OCI-LY1 (cell line): ENCODE measurements around the gene SFT2D2.

Source experiments
- H2AFZ ChIP-seq: fragments of 200-600 bp; sonication (generic), shearing (Covaris generic); 2 replicates; pipeline ENCODE4 v1.6.0; 2014; ENCODE audit warnings: antibody characterized with exemption, mild to moderate bottlenecking, low read length
- H3F3A ChIP-seq: fragments of 200-600 bp; sonication (generic), shearing (Covaris generic); 2 replicates; pipeline ENCODE4 v1.6.0; 2014; ENCODE audit warnings: mild to moderate bottlenecking, antibody characterized with exemption, low read length, moderate library complexity; ENCODE audit not compliant: insufficient read depth
- H3K27ac ChIP-seq: fragments of 200-600 bp; sonication (generic); 2 replicates; pipeline ENCODE4 v1.5.1; 2014; ENCODE audit warnings: low read length, mixed run types, mild to moderate bottlenecking, low read depth; ENCODE audit not compliant: poor library complexity, severe bottlenecking
- H3K27me3 ChIP-seq: fragments of 200-600 bp; sonication (generic); 2 replicates; pipeline ENCODE4 v1.6.0; 2014; ENCODE audit warnings: antibody characterized with exemption, mild to moderate bottlenecking, low read length, moderate library complexity; ENCODE audit not compliant: insufficient read depth
- H3K36me3 ChIP-seq: fragments of 200-600 bp; sonication (generic); 2 replicates; pipeline ENCODE4 v1.6.1; 2014; ENCODE audit warnings: mild to moderate bottlenecking, antibody characterized with exemption, low read length, moderate library complexity, mixed read lengths; ENCODE audit not compliant: insufficient read depth
- H3K4me1 ChIP-seq: fragments of 200-600 bp; sonication (generic); 2 replicates; pipeline ENCODE4 v1.5.1; 2014; ENCODE audit warnings: mild to moderate bottlenecking, low read length, moderate library complexity; ENCODE audit not compliant: insufficient read depth, severe bottlenecking
- H3K4me2 ChIP-seq: fragments of 200-600 bp; sonication (generic), shearing (Covaris generic); 2 replicates; pipeline ENCODE4 v1.6.1; 2014; ENCODE audit warnings: low read length
- H3K4me3 ChIP-seq: fragments of 200-600 bp; sonication (generic); 2 replicates; pipeline ENCODE4 v1.5.1; 2014; ENCODE audit warnings: low read length, low read depth, mild to moderate bottlenecking, mixed read lengths; ENCODE audit not compliant: poor library complexity, severe bottlenecking
- H3K79me2 ChIP-seq: fragments of 200-600 bp; shearing (Covaris generic); 2 replicates; pipeline ENCODE4 v1.6.1; 2016; ENCODE audit warnings: mixed run types, low read length, mixed read lengths; ENCODE audit not compliant: insufficient read depth
- H3K9ac ChIP-seq: fragments of 200-600 bp; sonication (generic), shearing (Covaris generic); 2 replicates; pipeline ENCODE4 v1.6.1; 2014; ENCODE audit warnings: mild to moderate bottlenecking, low read length, mixed read lengths
- H3K9me2 ChIP-seq: fragments of 200-600 bp; sonication (generic), shearing (Covaris generic); 2 replicates; pipeline ENCODE4 v1.6.1; 2014; ENCODE audit warnings: low read depth, mild to moderate bottlenecking, low read length, mixed read lengths
- H3K9me3 ChIP-seq: fragments of 200-600 bp; shearing (Covaris generic); 2 replicates; pipeline ENCODE4 v1.6.1; 2014; ENCODE audit warnings: low read length, mixed read lengths
- H4K20me1 ChIP-seq: fragments of 200-600 bp; sonication (generic), shearing (Covaris generic); 2 replicates; pipeline ENCODE4 v1.6.0; 2016; ENCODE audit warnings: mild to moderate bottlenecking, low read length; ENCODE audit not compliant: insufficient read depth
- EZH2 ChIP-seq: fragments of 200-600 bp; sonication (generic), shearing (Covaris generic); IDR thresholded peaks from 2 replicates; pipeline ENCODE4 v1.8.0; 2017; ENCODE audit warnings: borderline replicate concordance, mixed run types, mild to moderate bottlenecking, antibody characterized with exemption, low read length, moderate library complexity, mixed read lengths
- TF ChIP-seq, protein P1 (sequence below): fragments of 200-600 bp; sonication (generic), shearing (Covaris generic); IDR thresholded peaks from 2 replicates; pipeline ENCODE4 v1.5.1; 2017; ENCODE audit warnings: mild to moderate bottlenecking, antibody characterized with exemption, low read length, moderate library complexity, mixed read lengths

SFT2D2 gene

GRCh38 chr1:168285521-168285790, 59.7 kb downstream of the SFT2D2 start:
- no peak overlapping the region for H3K4me3 ChIP-seq
- TF ChIP-seq, protein P1, sequence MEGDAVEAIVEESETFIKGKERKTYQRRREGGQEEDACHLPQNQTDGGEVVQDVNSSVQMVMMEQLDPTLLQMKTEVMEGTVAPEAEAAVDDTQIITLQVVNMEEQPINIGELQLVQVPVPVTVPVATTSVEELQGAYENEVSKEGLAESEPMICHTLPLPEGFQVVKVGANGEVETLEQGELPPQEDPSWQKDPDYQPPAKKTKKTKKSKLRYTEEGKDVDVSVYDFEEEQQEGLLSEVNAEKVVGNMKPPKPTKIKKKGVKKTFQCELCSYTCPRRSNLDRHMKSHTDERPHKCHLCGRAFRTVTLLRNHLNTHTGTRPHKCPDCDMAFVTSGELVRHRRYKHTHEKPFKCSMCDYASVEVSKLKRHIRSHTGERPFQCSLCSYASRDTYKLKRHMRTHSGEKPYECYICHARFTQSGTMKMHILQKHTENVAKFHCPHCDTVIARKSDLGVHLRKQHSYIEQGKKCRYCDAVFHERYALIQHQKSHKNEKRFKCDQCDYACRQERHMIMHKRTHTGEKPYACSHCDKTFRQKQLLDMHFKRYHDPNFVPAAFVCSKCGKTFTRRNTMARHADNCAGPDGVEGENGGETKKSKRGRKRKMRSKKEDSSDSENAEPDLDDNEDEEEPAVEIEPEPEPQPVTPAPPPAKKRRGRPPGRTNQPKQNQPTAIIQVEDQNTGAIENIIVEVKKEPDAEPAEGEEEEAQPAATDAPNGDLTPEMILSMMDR: no peak
- no peak for TF ChIP-seq EZH2
- no peak overlapping the region for H2AFZ ChIP-seq
- H3K4me2 ChIP-seq: no peak overlapping the region
- no peaks in the 10 kb centered on the region for H3K27me3 ChIP-seq
- H3K9ac ChIP-seq: no peak overlapping the region
- no peaks in the 10 kb centered on the region for H3K36me3 ChIP-seq
- no peaks in the 10 kb centered on the region for H3F3A ChIP-seq
- H4K20me1 ChIP-seq: no peaks in the 10 kb centered on the region
- H3K4me1 ChIP-seq: no peaks in the 10 kb centered on the region
- no peak overlapping the region for H3K27ac ChIP-seq
- H3K9me3 ChIP-seq: no peaks in the 10 kb centered on the region
- H3K9me2 ChIP-seq: no peaks in the 10 kb centered on the region
- H3K79me2 ChIP-seq: no peaks in the 10 kb centered on the region

GRCh38 chr1:168285971-168286927, 60.4 kb downstream of the SFT2D2 start:
- TF ChIP-seq, protein P1: no peak
- no peak for TF ChIP-seq EZH2
- Histone ChIP-seq H3K36me3 (no peaks in the 10 kb centered on the region), H3K9me2 (no peaks in the 10 kb centered on the region), H3K27me3 (no peaks in the 10 kb centered on the region), H3K9ac (no peak overlapping the region), H3K79me2 (no peaks in the 10 kb centered on the region), H3F3A (no peaks in the 10 kb centered on the region), H3K9me3 (no peaks in the 10 kb centered on the region), H3K27ac (no peak overlapping the region), H3K4me3 (no peak overlapping the region), H3K4me2 (no peak overlapping the region), H4K20me1 (no peaks in the 10 kb centered on the region), H3K4me1 (no peaks in the 10 kb centered on the region), H2AFZ (no peak overlapping the region)

GRCh38 chr1:168287237-168287664, 61.4 kb downstream of the SFT2D2 start:
- H3K4me2 ChIP-seq: no peak overlapping the region

More at GRCh38 chr1:168287237-168287664, 61.4 kb downstream of the SFT2D2 start:
- H3K4me1 ChIP-seq: no peaks in the 10 kb centered on the region
- H3K4me3 ChIP-seq: no peak overlapping the region
- H4K20me1 ChIP-seq: no peaks in the 10 kb centered on the region
- H2AFZ ChIP-seq: no peak overlapping the region
- H3K36me3 ChIP-seq: no peaks in the 10 kb centered on the region
- H3K9me3 ChIP-seq: no peaks in the 10 kb centered on the region
- no peak overlapping the region for H3K9ac ChIP-seq
- H3K27me3 ChIP-seq: no peaks in the 10 kb centered on the region
- TF ChIP-seq, protein P1: no peak
- TF ChIP-seq EZH2: no peak
- no peak overlapping the region for H3K27ac ChIP-seq
- H3F3A ChIP-seq: no peaks in the 10 kb centered on the region
- H3K79me2 ChIP-seq: no peaks in the 10 kb centered on the region
- no peaks in the 10 kb centered on the region for H3K9me2 ChIP-seq
